Psoas muscle (tissue), 8 donors: ENCODE results near the gene TNRC6A. TPM values are rescaled to one million over a fixed set of nuclear protein-coding genes. Genes with fewer than 3 reads are reported as not detected.
A peak's percentile ranks its signal among the peaks of the same experiment; 100 is the strongest.

Experiments used
- ATAC-seq, 4 donors: fragments of 200-7000 bp; cut with Tn5 transposase; one replicate each; pipeline ENCODE4 v1.9.1; 2020; ENCODE audit warnings: moderate library complexity in 3 of 4, mild to moderate bottlenecking in 2 of 4
- DNase-seq, 2 donors: peaks; one replicate each; pipeline ENCODE4 v3.0.0-alpha.2; 2020
- H3K27ac ChIP-seq: fragments of 200-600 bp; one replicate; pipeline ENCODE4 v1.8.0; 2022
- H3K27me3 ChIP-seq, 3 donors: fragments of 200-600 bp in 1 of 3; one replicate each; pipeline versions ENCODE4 v1.6.1 to v1.8.0; 2013 to 2022; ENCODE audit warnings: low read length in 2 of 3, mild to moderate bottlenecking in 2 of 3, moderate library complexity in 1 of 3; ENCODE audit not compliant: insufficient read depth in 3 of 3
- H3K36me3 ChIP-seq, 2 donors: fragments of 200-600 bp in 1 of 2; one replicate each; pipeline versions ENCODE4 v1.6.1 to v1.8.0; 2013 to 2022; ENCODE audit warnings: low read depth in 1 of 2, mild to moderate bottlenecking in 1 of 2, moderate library complexity in 1 of 2; ENCODE audit not compliant: insufficient read depth in 1 of 2
- H3K4me1 ChIP-seq: fragments of 200-600 bp; one replicate; pipeline ENCODE4 v1.8.0; 2022
- H3K4me3 ChIP-seq: fragments of 200-600 bp; one replicate; pipeline ENCODE4 v1.8.0; 2022; ENCODE audit warnings: mild to moderate bottlenecking
- H3K9me3 ChIP-seq: fragments of 200-600 bp; one replicate; pipeline ENCODE4 v1.8.0; 2022
- CTCF ChIP-seq: fragments of 200-600 bp; IDR thresholded peaks from one replicate; pipeline ENCODE4 v1.8.0; 2022; ENCODE audit warnings: antibody characterized with exemption
- WGBS, 3 donors: extraction: QIAGEN DNeasy Blood & Tissue Kit; methylation state at CpG; one replicate each; pipeline versions ENCODE4 v1.1.6 to v1.1.7; 2013; 5-methylcytosine and 5-hydroxymethylcytosine counted together
- intact Hi-C, 2 donors: fragments of 100-400 bp; cut with DNase I; formaldehyde crosslinking; loops; one replicate each; pipeline versions ENCODE4 v1.11.0 to v1.14.2; 2022
- polyA plus RNA-seq, 3 donors: library from polyadenylated mRNA; stranded (reverse); fragments of 200-250 nt; gene quantifications; one replicate each; pipeline ENCODE4 v1.2.3, GENCODE V29; 2013
- total RNA-seq, 4 donors: library from RNA; stranded (reverse); fragmentation: NEBNext Ultra II Directional in 2 of 4; extraction: Animal tissue kit (Norgen Biotek cat#: 25700) in 2 of 4; gene quantifications; one replicate each; pipeline versions ENCODE4 v1.2.1 to v1.2.4, GENCODE V29; 2021 to 2023
- donor health status: healthy with polysubstance abuse.
- donor health status: DM: no; HTN: no; CAD: no; lungs with moderate emphysema.
- donor health status: Bipolar disorder and iron deficiency.
- donor health status: healthy.
- donor health status: DM: yes; HTN: yes; CAD: no.
- donor health status: DM: no; HTN: no; CAD: no.
- donor health status: DM: no; HTN: no; CAD: no.
- donor health status: DM: yes; HTN: yes; CAD: no.

Gene TNRC6A
- total and polyA plus RNA-seq, 7 donors: 6.4 to 30.1 (median 20.9) TPM

DNA sequence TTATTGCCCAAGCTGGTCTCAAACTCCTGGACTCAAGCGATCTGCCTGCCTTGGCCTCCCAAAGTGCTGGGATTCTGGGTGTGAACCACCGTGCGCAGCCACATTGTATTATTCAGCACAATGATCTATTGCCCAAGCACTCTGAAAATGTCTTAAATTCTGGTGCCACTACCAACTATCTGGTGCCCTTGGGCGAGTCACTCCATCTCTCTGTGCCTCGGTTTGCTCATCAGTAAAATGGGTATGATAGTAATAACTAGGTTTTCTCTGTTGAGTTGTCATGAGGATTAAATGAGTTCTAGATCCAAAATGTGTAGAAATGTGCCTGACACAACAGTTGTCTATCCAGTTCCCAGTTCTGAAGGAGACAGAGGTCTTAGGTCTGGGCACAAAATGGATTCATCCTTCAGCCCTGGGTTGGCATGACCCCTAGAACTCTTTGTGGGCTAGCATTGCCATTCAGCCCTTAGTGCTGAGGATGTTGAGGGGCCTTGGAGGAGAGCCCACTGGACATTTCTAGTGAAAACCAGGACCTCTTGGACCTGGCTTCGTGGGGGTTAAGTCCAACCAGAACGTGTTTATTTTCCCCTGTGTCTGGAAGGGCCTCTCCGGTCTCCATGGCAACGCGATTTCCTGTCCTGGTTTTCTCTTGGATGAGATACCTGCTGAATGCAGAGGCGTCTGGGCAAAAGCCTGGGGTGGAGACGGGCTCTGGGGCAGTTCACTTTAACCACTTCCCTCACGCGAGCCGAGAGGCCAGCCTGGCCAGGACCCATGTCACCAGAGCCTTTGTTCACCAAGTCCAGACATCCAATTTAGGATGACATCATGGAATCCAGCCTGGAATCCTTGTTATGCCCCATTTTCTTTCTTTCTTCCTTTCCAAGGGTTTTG, 43.7 kb upstream of the TNRC6A start:
- 35 to 39% (median 36%) methylated on average over 15 of the region's 15 CpGs for WGBS, 3 donors
- Histone ChIP-seq H3K4me3 (no peak overlapping the region), H3K27ac (peak overlapping the region; percentile 4), H3K36me3 (no peaks in the 10 kb centered on the region), H3K27me3 (no peaks in the 10 kb centered on the region), H3K9me3 (no peaks in the 10 kb centered on the region), H3K4me1 (no peaks in the 10 kb centered on the region)
- DNase-seq: peak; percentile 64 to 72
- ATAC-seq: peak in 2 of 4 donors; percentile 40 to 42
- no peak for TF ChIP-seq CTCF
- intact Hi-C loops: no loop called here

DNA sequence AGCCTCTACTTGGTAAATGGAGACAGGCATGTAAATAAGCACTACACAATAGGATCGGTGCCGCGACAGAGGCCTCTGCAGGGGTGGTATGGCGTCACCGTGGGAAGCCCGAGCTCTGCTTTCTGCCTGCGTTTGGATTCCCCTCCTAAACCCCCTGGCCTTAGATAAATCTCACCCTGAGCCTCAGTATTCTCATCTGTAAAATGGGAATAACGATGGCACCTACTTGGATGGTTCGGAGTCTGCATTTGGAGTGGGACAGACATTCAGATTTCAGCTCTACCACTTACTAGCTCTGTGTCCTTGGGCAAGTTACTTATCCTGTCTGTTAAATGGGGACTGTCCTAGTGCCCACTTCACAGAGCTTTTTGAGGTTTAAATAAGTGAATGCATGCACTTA, 42.8 kb upstream of the TNRC6A start:
- ATAC-seq: no peak
- H3K36me3 ChIP-seq: no peaks in the 10 kb centered on the region
- no peak for TF ChIP-seq CTCF
- intact Hi-C loops: no loop called here
- H3K27ac ChIP-seq: peak overlapping the region; percentile 4
- no peak for DNase-seq
- no peaks in the 10 kb centered on the region for H3K9me3 ChIP-seq
- H3K4me3 ChIP-seq: no peak overlapping the region
- no peaks in the 10 kb centered on the region for H3K4me1 ChIP-seq
- 64 to 67% (median 67%) methylated on average over 9 of the region's 9 CpGs for WGBS, 3 donors
- H3K27me3 ChIP-seq: no peaks in the 10 kb centered on the region

- Histone ChIP-seq H3K36me3 (no peaks in the 10 kb centered on the region), H3K4me3 (no peak overlapping the region), H3K27me3 (no peaks in the 10 kb centered on the region), H3K4me1 (no peaks in the 10 kb centered on the region), H3K9me3 (no peaks in the 10 kb centered on the region), H3K27ac (no peak overlapping the region)
- intact Hi-C loops: no loop called here
- ATAC-seq (no peak), DNase-seq (no peak)
- no peak for TF ChIP-seq CTCF
- 88 to 91% (median 89%) methylated on average over 2 of the region's 2 CpGs for WGBS, 3 donors
Observed at GRCh38 chr16:24688359-24688758, 41.1 kb upstream of the TNRC6A start.

GRCh38 chr16:24689128-24689527, 40.3 kb upstream of the TNRC6A start:
- no peak overlapping the region for H3K27ac ChIP-seq
- H3K27me3 ChIP-seq: no peaks in the 10 kb centered on the region
- peak; percentile 37 for TF ChIP-seq CTCF
- H3K9me3 ChIP-seq: no peaks in the 10 kb centered on the region
- DNase-seq (peak in 1 of 2 donors; percentile 19), ATAC-seq (peak in 3 of 4 donors; percentile 57 to 58 (median 58))
- H3K4me1 ChIP-seq: no peaks in the 10 kb centered on the region
- WGBS, 3 donors: 24 to 30% (median 29%) methylated on average over 7 of the region's 7 CpGs
- intact Hi-C loops: no loop called here
- H3K36me3 ChIP-seq: no peaks in the 10 kb centered on the region
- no peak overlapping the region for H3K4me3 ChIP-seq
